ENCODE data around the gene SIPA1L3.
A peak's percentile ranks its signal among the peaks of the same experiment; 100 is the strongest.

The SIPA1L3 gene

GRCh38 chr19:38115271-38115802, 208.3 kb downstream of the SIPA1L3 start:
- Histone ChIP-seq H3K9me3 (ENCODE audit: control extremely low read depth in 1 of 5, control insufficient read depth in 4 of 5, insufficient read depth in 2 of 5, low read depth in 1 of 5, low read length in 4 of 5) (peaks cover 0 to 7% (median 6%) of the 10 kb centered on the region in 5 experiments), H3K36me3 (ENCODE audit: control insufficient read depth in 4 of 4, insufficient read depth in 4 of 4, low read length in 3 of 4) (peaks cover 11 to 72% (median 40%) of the 10 kb centered on the region in 4 experiments), H3K4me3 (ENCODE audit: control insufficient read depth in 1 of 7, extremely low read depth in 1 of 7, insufficient read depth in 4 of 7, low read depth in 2 of 7, low read length in 6 of 7) (no peak overlapping the region), H3K4me1 (ENCODE audit: control extremely low read depth in 1 of 4, control insufficient read depth in 4 of 4, insufficient read depth in 4 of 4, low read length in 3 of 4) (peaks cover 0 to 13% (median 10%) of the 10 kb centered on the region in 4 experiments), H3K27me3 (replicated peaks in 2 of 5; ENCODE audit: control insufficient read depth in 4 of 5, insufficient read depth in 5 of 5, low read length in 4 of 5) (no peaks in the 10 kb centered on the region), H3K27ac (ENCODE audit: insufficient read depth in 1 of 2, low read depth in 1 of 2, low read length in 2 of 2, poor library complexity in 1 of 2, severe bottlenecking in 2 of 2) (peak overlapping the region in 1 of 2 experiments; percentile 22)
- CTCF ChIA-PET = interaction anchor here (0.7 to 0.8 kb wide), 2 partner anchors 10 to 217 kb away, joined by 3 read pairs; no protein-coding TSS in a partner anchor
- POLR2A ChIA-PET = no interaction called here
- 31% methylated on average over 4 of the region's 4 CpGs for WGBS (ENCODE audit: insufficient coverage)
- peak in 2 of 3 donors; percentile 13 to 18 for DNase-seq

GRCh38 chr19:38118176-38118575, 211.2 kb downstream of the SIPA1L3 start:
- CTCF ChIA-PET = no interaction called here
- Histone ChIP-seq H3K27me3 (replicated peaks in 2 of 5; ENCODE audit: control insufficient read depth in 4 of 5, insufficient read depth in 5 of 5, low read length in 4 of 5) (no peaks in the 10 kb centered on the region), H3K27ac (ENCODE audit: insufficient read depth in 1 of 2, low read depth in 1 of 2, low read length in 2 of 2, poor library complexity in 1 of 2, severe bottlenecking in 2 of 2) (no peak overlapping the region), H3K9me3 (ENCODE audit: control extremely low read depth in 1 of 5, control insufficient read depth in 4 of 5, insufficient read depth in 2 of 5, low read depth in 1 of 5, low read length in 4 of 5) (peaks cover 0 to 18% (median 16%) of the 10 kb centered on the region in 5 experiments), H3K4me3 (ENCODE audit: control insufficient read depth in 1 of 7, extremely low read depth in 1 of 7, insufficient read depth in 4 of 7, low read depth in 2 of 7, low read length in 6 of 7) (no peak overlapping the region), H3K4me1 (ENCODE audit: control extremely low read depth in 1 of 4, control insufficient read depth in 4 of 4, insufficient read depth in 4 of 4, low read length in 3 of 4) (peaks cover 0 to 13% (median 10%) of the 10 kb centered on the region in 4 experiments), H3K36me3 (ENCODE audit: control insufficient read depth in 4 of 4, insufficient read depth in 4 of 4, low read length in 3 of 4) (peaks cover 10 to 68% (median 36%) of the 10 kb centered on the region in 4 experiments)
- WGBS (ENCODE audit: insufficient coverage) = 91% methylated on average over 9 of the region's 9 CpGs
- POLR2A ChIA-PET = interaction anchor here (0.6 kb wide), 1 partner anchor 97 kb away, joined by 5 read pairs; no protein-coding TSS in a partner anchor
- no peak for DNase-seq

- peak in 2 of 3 donors; percentile 42 to 68 for DNase-seq
- Histone ChIP-seq H3K4me3 (ENCODE audit: control insufficient read depth in 1 of 7, extremely low read depth in 1 of 7, insufficient read depth in 4 of 7, low read depth in 2 of 7, low read length in 6 of 7) (no peak overlapping the region), H3K9me3 (ENCODE audit: control extremely low read depth in 1 of 5, control insufficient read depth in 4 of 5, insufficient read depth in 2 of 5, low read depth in 1 of 5, low read length in 4 of 5) (peaks cover 0 to 18% (median 16%) of the 10 kb centered on the region in 5 experiments), H3K36me3 (ENCODE audit: control insufficient read depth in 4 of 4, insufficient read depth in 4 of 4, low read length in 3 of 4) (peaks cover 10 to 56% (median 34%) of the 10 kb centered on the region in 4 experiments), H3K27ac (ENCODE audit: insufficient read depth in 1 of 2, low read depth in 1 of 2, low read length in 2 of 2, poor library complexity in 1 of 2, severe bottlenecking in 2 of 2) (no peak overlapping the region), H3K27me3 (replicated peaks in 2 of 5; ENCODE audit: control insufficient read depth in 4 of 5, insufficient read depth in 5 of 5, low read length in 4 of 5) (no peaks in the 10 kb centered on the region), H3K4me1 (ENCODE audit: control extremely low read depth in 1 of 4, control insufficient read depth in 4 of 4, insufficient read depth in 4 of 4, low read length in 3 of 4) (peaks cover 0 to under 1% (median 0%) of the 10 kb centered on the region in 4 experiments)
- ChIA-PET CTCF (interaction anchor here (0.8 to 1.1 kb wide), 2 partner anchors 49 to 95 kb away, joined by 3 read pairs; no protein-coding TSS in a partner anchor), POLR2A (no interaction called here)
- WGBS (ENCODE audit: insufficient coverage) = 98% methylated on average over 4 of the region's 4 CpGs
These were observed 213.5 kb downstream of the SIPA1L3 start for GRCh38 chr19:38120471-38121025.

GRCh38 chr19:38122402-38123093, 215.5 kb downstream of the SIPA1L3 start:
- H3K4me1 ChIP-seq (ENCODE audit: control extremely low read depth in 1 of 4, control insufficient read depth in 4 of 4, insufficient read depth in 4 of 4, low read length in 3 of 4) = no peaks in the 10 kb centered on the region
- ChIA-PET CTCF (interaction anchor here (1.2 kb wide), 1 partner anchor 13 kb away, joined by 3 read pairs; no protein-coding TSS in a partner anchor), POLR2A (no interaction called here)
- peak in 2 of 3 donors; percentile 21 to 56 for DNase-seq
- H3K36me3 ChIP-seq (ENCODE audit: control insufficient read depth in 4 of 4, insufficient read depth in 4 of 4, low read length in 3 of 4) = peaks cover 10 to 52% (median 35%) of the 10 kb centered on the region in 4 experiments
- 97% methylated on average over 24 of the region's 24 CpGs for WGBS (ENCODE audit: insufficient coverage)
- H3K27ac ChIP-seq (ENCODE audit: insufficient read depth in 1 of 2, low read depth in 1 of 2, low read length in 2 of 2, poor library complexity in 1 of 2, severe bottlenecking in 2 of 2) = no peak overlapping the region
- peaks cover 0 to 18% (median 16%) of the 10 kb centered on the region in 5 experiments for H3K9me3 ChIP-seq (ENCODE audit: control extremely low read depth in 1 of 5, control insufficient read depth in 4 of 5, insufficient read depth in 2 of 5, low read depth in 1 of 5, low read length in 4 of 5)
- no peaks in the 10 kb centered on the region for H3K27me3 ChIP-seq (replicated peaks in 2 of 5; ENCODE audit: control insufficient read depth in 4 of 5, insufficient read depth in 5 of 5, low read length in 4 of 5)
- H3K4me3 ChIP-seq (ENCODE audit: control insufficient read depth in 1 of 7, extremely low read depth in 1 of 7, insufficient read depth in 4 of 7, low read depth in 2 of 7, low read length in 6 of 7) = no peak overlapping the region

- H3K4me1 ChIP-seq (ENCODE audit: control extremely low read depth in 1 of 4, control insufficient read depth in 4 of 4, insufficient read depth in 4 of 4, low read length in 3 of 4) = no peaks in the 10 kb centered on the region
- H3K27me3 ChIP-seq (replicated peaks in 2 of 5; ENCODE audit: control insufficient read depth in 4 of 5, insufficient read depth in 5 of 5, low read length in 4 of 5) = no peaks in the 10 kb centered on the region
- 84% methylated on average over 8 of the region's 9 CpGs for WGBS (ENCODE audit: insufficient coverage)
- no peak overlapping the region for H3K4me3 ChIP-seq (ENCODE audit: control insufficient read depth in 1 of 7, extremely low read depth in 1 of 7, insufficient read depth in 4 of 7, low read depth in 2 of 7, low read length in 6 of 7)
- peaks cover 0 to 14% (median 9%) of the 10 kb centered on the region in 5 experiments for H3K9me3 ChIP-seq (ENCODE audit: control extremely low read depth in 1 of 5, control insufficient read depth in 4 of 5, insufficient read depth in 2 of 5, low read depth in 1 of 5, low read length in 4 of 5)
- no peak overlapping the region for H3K27ac ChIP-seq (ENCODE audit: insufficient read depth in 1 of 2, low read depth in 1 of 2, low read length in 2 of 2, poor library complexity in 1 of 2, severe bottlenecking in 2 of 2)
- DNase-seq = peak in 1 of 3 donors; percentile 34
- ChIA-PET POLR2A (no interaction called here), CTCF (interaction anchor here (1.1 kb wide), 1 partner anchor 10 kb away, joined by 3 read pairs; no protein-coding TSS in a partner anchor)
- peaks cover 4 to 35% (median 20%) of the 10 kb centered on the region in 4 experiments for H3K36me3 ChIP-seq (ENCODE audit: control insufficient read depth in 4 of 4, insufficient read depth in 4 of 4, low read length in 3 of 4)
These were observed 218.2 kb downstream of the SIPA1L3 start for GRCh38 chr19:38125238-38125637.

- Histone ChIP-seq H3K36me3 (ENCODE audit: control insufficient read depth in 4 of 4, insufficient read depth in 4 of 4, low read length in 3 of 4) (peaks cover 4 to 36% (median 17%) of the 10 kb centered on the region in 4 experiments), H3K27me3 (replicated peaks in 2 of 5; ENCODE audit: control insufficient read depth in 4 of 5, insufficient read depth in 5 of 5, low read length in 4 of 5) (no peaks in the 10 kb centered on the region), H3K27ac (ENCODE audit: insufficient read depth in 1 of 2, low read depth in 1 of 2, low read length in 2 of 2, poor library complexity in 1 of 2, severe bottlenecking in 2 of 2) (no peak overlapping the region), H3K9me3 (ENCODE audit: control extremely low read depth in 1 of 5, control insufficient read depth in 4 of 5, insufficient read depth in 2 of 5, low read depth in 1 of 5, low read length in 4 of 5) (no peaks in the 10 kb centered on the region), H3K4me3 (ENCODE audit: control insufficient read depth in 1 of 7, extremely low read depth in 1 of 7, insufficient read depth in 4 of 7, low read depth in 2 of 7, low read length in 6 of 7) (no peak overlapping the region), H3K4me1 (ENCODE audit: control extremely low read depth in 1 of 4, control insufficient read depth in 4 of 4, insufficient read depth in 4 of 4, low read length in 3 of 4) (no peaks in the 10 kb centered on the region)
- no peak for DNase-seq
- POLR2A ChIA-PET = no interaction called here
- CTCF ChIA-PET = no interaction called here
- WGBS (ENCODE audit: insufficient coverage) = 97% methylated on average over 25 of the region's 25 CpGs
These were observed 223.4 kb downstream of the SIPA1L3 start for GRCh38 chr19:38130399-38130798.

Data from common myeloid progenitor, CD34-positive (primary cell).